ENCODE results near the gene TUFT1. TPM values are rescaled to one million over a fixed set of nuclear protein-coding genes. Genes with fewer than 3 reads are reported as not detected.

The TUFT1 gene
- total RNA-seq, 2 experiments from 2014 or later, result 0.06 to 0.13 TPM

GRCh38 chr1:151620286-151620685 lies 80.2 kb downstream of the TUFT1 start:
- peaks cover 9% of the 10 kb centered on the region for H3K36me3 ChIP-seq (ENCODE audit: insufficient read depth, low read length)
- no peak overlapping the region for H3K27ac ChIP-seq (ENCODE audit: low read depth, low read length, poor library complexity, severe bottlenecking)
- H3K4me2 ChIP-seq (ENCODE audit: low read length), result no peak overlapping the region
- no peak overlapping the region for H3K4me3 ChIP-seq (ENCODE audit: low read depth, low read length, poor library complexity, severe bottlenecking)
- no peaks in the 10 kb centered on the region for H3K9me2 ChIP-seq (ENCODE audit: insufficient read depth, low read length)
- H3K9me3 ChIP-seq (ENCODE audit: low read length), result no peaks in the 10 kb centered on the region
- intact Hi-C loops (cut with micrococcal nuclease; ENCODE audit: unreplicated experiment), result no loop called here
- no peak overlapping the region for H2AFZ ChIP-seq (ENCODE audit: low read length)
- ChIA-PET CTCF (ENCODE audit: unreplicated experiment) (no interaction called here), POLR2A (interaction anchor here (0.7 kb wide), 2 partner anchors 65 to 142 kb away, joined by 3 read pairs; no protein-coding TSS in a partner anchor)
- H4K20me1 ChIP-seq (ENCODE audit: insufficient read depth, low read length), result no peaks in the 10 kb centered on the region; the same call in 1 of the 2 replicates
- H3K4me1 ChIP-seq (ENCODE audit: insufficient read depth, low read length, poor library complexity, severe bottlenecking), result no peaks in the 10 kb centered on the region
- BruUV-seq (replicated peaks), result no TSS peak
- TF ChIP-seq EZH2phosphoT487 (IDR thresholded peaks at IDR 0.05; ENCODE audit: borderline replicate concordance, low read depth, low read length) (no peak), CTCF (conservative IDR thresholded peaks at IDR 0.05; ENCODE audit: low read length) (no peak)
- H3K79me2 ChIP-seq (ENCODE audit: insufficient read depth, low read depth, low read length), result peaks cover 8% of the 10 kb centered on the region
- DNase-seq (ENCODE audit: low spot score), result no peak

GRCh38 chr1:151621351-151621750 lies 81.2 kb downstream of the TUFT1 start:
- H3K9me2 ChIP-seq (ENCODE audit: insufficient read depth, low read length), result no peaks in the 10 kb centered on the region
- BruUV-seq (replicated peaks), result no TSS peak
- H3K27ac ChIP-seq (ENCODE audit: low read depth, low read length, poor library complexity, severe bottlenecking), result no peak overlapping the region
- no peaks in the 10 kb centered on the region; the same call in 1 of the 2 replicates for H4K20me1 ChIP-seq (ENCODE audit: insufficient read depth, low read length)
- H3K9me3 ChIP-seq (ENCODE audit: low read length), result no peaks in the 10 kb centered on the region
- H3K79me2 ChIP-seq (ENCODE audit: insufficient read depth, low read depth, low read length), result peaks cover 8% of the 10 kb centered on the region
- ChIA-PET CTCF (ENCODE audit: unreplicated experiment) (no interaction called here), POLR2A (interaction anchor here (1.0 kb wide), 1 partner anchor 11 kb away, joined by 4 read pairs; no protein-coding TSS in a partner anchor)
- intact Hi-C loops (cut with micrococcal nuclease; ENCODE audit: unreplicated experiment), result no loop called here
- no peak overlapping the region for H3K4me2 ChIP-seq (ENCODE audit: low read length)
- TF ChIP-seq EZH2phosphoT487 (IDR thresholded peaks at IDR 0.05; ENCODE audit: borderline replicate concordance, low read depth, low read length), result no peak
- no peak for TF ChIP-seq CTCF (conservative IDR thresholded peaks at IDR 0.05; ENCODE audit: low read length)
- H2AFZ ChIP-seq (ENCODE audit: low read length), result no peak overlapping the region
- DNase-seq (ENCODE audit: low spot score), result no peak
- peaks cover 6% of the 10 kb centered on the region for H3K36me3 ChIP-seq (ENCODE audit: insufficient read depth, low read length)
- no peaks in the 10 kb centered on the region for H3K4me1 ChIP-seq (ENCODE audit: insufficient read depth, low read length, poor library complexity, severe bottlenecking)
- H3K4me3 ChIP-seq (ENCODE audit: low read depth, low read length, poor library complexity, severe bottlenecking), result no peak overlapping the region

- H3K36me3 ChIP-seq (ENCODE audit: insufficient read depth, low read length), result peaks cover 6% of the 10 kb centered on the region
- no peaks in the 10 kb centered on the region for H3K4me1 ChIP-seq (ENCODE audit: insufficient read depth, low read length, poor library complexity, severe bottlenecking)
- CTCF ChIA-PET (ENCODE audit: unreplicated experiment), result no interaction called here
- no peak overlapping the region for H3K4me2 ChIP-seq (ENCODE audit: low read length)
- H3K27ac ChIP-seq (ENCODE audit: low read depth, low read length, poor library complexity, severe bottlenecking), result no peak overlapping the region
- BruUV-seq (replicated peaks), result no TSS peak
- TF ChIP-seq CTCF (conservative IDR thresholded peaks at IDR 0.05; ENCODE audit: low read length), result no peak
- TF ChIP-seq EZH2phosphoT487 (IDR thresholded peaks at IDR 0.05; ENCODE audit: borderline replicate concordance, low read depth, low read length), result no peak
- no peak overlapping the region for H2AFZ ChIP-seq (ENCODE audit: low read length)
- DNase-seq (ENCODE audit: low spot score), result no peak
- POLR2A ChIA-PET, result interaction anchor here (1.0 kb wide), 1 partner anchor 30 kb away, joined by 4 read pairs; no protein-coding TSS in a partner anchor
- intact Hi-C loops (cut with micrococcal nuclease; ENCODE audit: unreplicated experiment), result no loop called here
- no peaks in the 10 kb centered on the region for H3K9me3 ChIP-seq (ENCODE audit: low read length)
- H3K79me2 ChIP-seq (ENCODE audit: insufficient read depth, low read depth, low read length), result peaks cover 8% of the 10 kb centered on the region
- no peak overlapping the region for H3K4me3 ChIP-seq (ENCODE audit: low read depth, low read length, poor library complexity, severe bottlenecking)
- no peaks in the 10 kb centered on the region for H3K9me2 ChIP-seq (ENCODE audit: insufficient read depth, low read length)
- no peaks in the 10 kb centered on the region; the same call in 1 of the 2 replicates for H4K20me1 ChIP-seq (ENCODE audit: insufficient read depth, low read length)
These were observed 84.7 kb downstream of the TUFT1 start for GRCh38 chr1:151624783-151625182.
